ACC112 (cell line): ENCODE data around the gene GCKR.
"Not testable (repeated sequence)": the region's sequence is repeated elsewhere in the genome, so short reads cannot be mapped to it uniquely, and the experiment has no call there.

Source experiments
- H2AFZ ChIP-seq: fragments of 200-600 bp; sonication (generic); one replicate; pipeline ENCODE4 v1.6.0; 2017; ENCODE audit warnings: antibody characterized with exemption, low read length; ENCODE audit not compliant: unreplicated experiment
- H3K27ac ChIP-seq: fragments of 200-600 bp; sonication (generic); 2 replicates; pipeline ENCODE4 v1.5.1; 2014; ENCODE audit warnings: low read depth, mild to moderate bottlenecking, antibody characterized with exemption, low read length, moderate library complexity
- H3K27me3 ChIP-seq: fragments of 200-600 bp; sonication (generic); 2 replicates; pipeline ENCODE4 v1.6.1; 2014; ENCODE audit warnings: mild to moderate bottlenecking, antibody characterized with exemption, low read length, moderate library complexity, mixed read lengths; ENCODE audit not compliant: insufficient read depth
- H3K36me3 ChIP-seq: fragments of 200-600 bp; sonication (generic); 2 replicates; pipeline ENCODE4 v1.6.1; 2016; ENCODE audit warnings: mild to moderate bottlenecking, antibody characterized with exemption, low read length, moderate library complexity, mixed read lengths; ENCODE audit not compliant: insufficient read depth
- H3K4me1 ChIP-seq: fragments of 200-600 bp; sonication (generic); one replicate; pipeline ENCODE4 v1.6.1; 2016; ENCODE audit warnings: low read length, mixed read lengths; ENCODE audit not compliant: insufficient read depth, unreplicated experiment, control insufficient read depth
- H3K4me3 ChIP-seq: fragments of 200-600 bp; sonication (generic); 2 replicates; pipeline ENCODE4 v1.5.1; 2014; ENCODE audit warnings: mild to moderate bottlenecking, low read depth, low read length
- H3K79me2 ChIP-seq: fragments of 200-600 bp; sonication (generic); one replicate; pipeline ENCODE4 v1.6.0; 2016; ENCODE audit warnings: low read length; ENCODE audit not compliant: control insufficient read depth, unreplicated experiment, insufficient read depth

GCKR gene

DNA sequence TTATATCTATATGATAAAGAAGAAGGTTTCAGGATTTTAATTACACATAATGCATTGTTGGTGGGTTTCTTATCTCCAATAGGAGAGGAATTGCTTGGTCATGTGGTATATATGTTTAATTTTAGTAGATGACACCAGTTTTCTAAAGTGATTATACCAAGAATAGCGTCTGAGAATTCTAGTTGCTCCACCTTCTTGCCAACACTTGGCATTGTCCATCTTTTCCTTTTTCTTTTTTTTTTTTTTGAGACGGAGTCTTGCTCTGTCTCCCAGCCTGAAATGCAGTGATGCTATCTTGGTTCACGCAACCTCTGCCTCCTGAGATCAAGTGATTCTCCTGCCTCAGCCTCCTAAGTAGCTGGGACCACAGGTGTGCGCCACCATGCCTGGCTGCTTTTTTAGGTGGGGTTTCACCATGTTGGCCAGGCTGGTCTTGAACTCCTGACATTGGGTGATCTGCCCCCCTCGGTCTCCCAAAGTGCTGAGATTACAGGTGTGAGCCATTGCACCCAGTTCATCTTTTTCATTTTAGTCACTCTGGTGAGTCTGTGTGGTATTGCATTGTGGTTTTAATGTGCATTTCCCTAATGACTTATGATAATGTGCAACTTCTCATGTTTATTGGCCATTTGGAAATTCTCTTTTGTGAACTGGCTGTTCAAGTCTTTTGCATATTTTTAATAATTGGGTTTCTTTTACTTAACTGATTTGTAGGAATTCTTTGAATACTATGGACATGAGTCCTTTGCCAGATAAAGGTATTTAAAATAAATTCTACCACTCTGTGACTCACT, 48.9 kb downstream of the GCKR start:
- Histone ChIP-seq H3K4me3 (no peak overlapping the region), H3K4me1 (peaks cover 2% of the 10 kb centered on the region), H3K79me2 (no peaks in the 10 kb centered on the region)

DNA sequence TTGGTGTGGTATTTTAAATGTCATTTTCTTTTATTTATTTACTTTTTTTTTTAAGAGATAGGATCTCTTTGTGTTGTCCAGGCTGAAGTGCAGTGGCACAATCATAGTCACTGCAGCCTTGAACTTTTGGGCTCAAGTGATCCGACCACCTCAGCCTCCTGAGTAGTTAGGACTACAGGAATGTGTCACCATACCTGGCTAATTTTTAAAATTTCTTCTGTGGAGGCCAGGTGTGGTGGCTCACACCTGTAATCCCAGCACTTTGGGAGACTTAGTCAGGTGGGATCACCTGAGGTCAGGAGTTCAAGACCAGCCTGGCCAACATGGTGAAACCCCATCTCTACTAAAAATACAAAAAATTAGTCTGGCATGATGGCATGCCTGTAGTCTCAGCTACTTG, 52.7 kb downstream of the GCKR start:
- Histone ChIP-seq H3K27ac (no peak overlapping the region), H3K36me3 (no peaks in the 10 kb centered on the region), H3K79me2 (no peaks in the 10 kb centered on the region), H2AFZ (no peak overlapping the region), H3K4me1 (peaks cover 7% of the 10 kb centered on the region), H3K27me3 (peaks cover 3% of the 10 kb centered on the region; the same call in 1 of the 2 replicates), H3K4me3 (no peak overlapping the region)

More for the DNA sequence above, 48.9 kb downstream of the GCKR start:
- no peak overlapping the region for H3K27ac ChIP-seq
- H2AFZ ChIP-seq, result no peak overlapping the region
- H3K27me3 ChIP-seq, result no peaks in the 10 kb centered on the region
- H3K36me3 ChIP-seq, result no peaks in the 10 kb centered on the region

DNA sequence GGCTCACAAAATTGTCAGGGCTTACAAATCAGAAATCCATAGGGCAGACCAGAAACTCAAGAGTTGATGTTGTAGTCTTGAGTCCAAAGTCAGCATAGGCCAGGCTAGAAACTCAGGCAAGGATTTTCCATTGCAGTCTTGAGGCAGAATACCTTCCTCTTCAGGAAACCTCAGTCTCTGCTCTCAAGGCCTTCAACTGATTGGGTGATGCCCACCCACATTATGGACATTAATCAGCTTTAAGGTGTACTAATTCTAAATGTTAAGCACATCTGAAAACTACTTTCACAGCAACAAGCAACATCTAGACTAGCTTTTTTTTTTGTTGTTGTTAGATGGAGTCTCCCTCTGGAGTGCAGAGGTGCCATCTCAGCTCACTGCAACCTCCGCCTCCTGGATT, 54.9 kb downstream of the GCKR start:
- Histone ChIP-seq H3K27ac (no peak overlapping the region), H3K79me2 (no peaks in the 10 kb centered on the region), H3K4me1 (peaks cover 7% of the 10 kb centered on the region), H3K27me3 (peaks cover 4% of the 10 kb centered on the region; the same call in 1 of the 2 replicates), H2AFZ (no peak overlapping the region), H3K36me3 (no peaks in the 10 kb centered on the region), H3K4me3 (no peak overlapping the region)

DNA sequence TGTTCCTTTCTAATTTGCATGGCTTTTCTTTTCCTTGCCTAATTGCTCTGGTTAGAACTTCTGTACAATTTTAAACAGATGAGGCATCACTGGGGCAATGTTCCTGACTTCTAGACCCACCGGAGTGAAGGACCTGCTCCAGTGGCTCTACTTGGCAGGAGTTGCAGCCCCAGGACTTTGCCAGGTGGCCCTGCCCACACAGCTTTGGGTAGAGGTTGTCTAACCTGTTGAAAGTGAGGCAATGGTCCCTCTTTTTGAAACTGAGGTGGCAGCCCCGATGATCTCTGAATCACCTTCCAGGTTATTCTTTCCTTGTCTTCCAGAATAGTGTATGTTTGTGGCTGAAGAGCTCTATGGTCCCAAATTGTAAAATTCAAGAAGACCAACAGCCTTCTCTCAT, 56.3 kb downstream of the GCKR start:
- H3K4me3 ChIP-seq, result no peak overlapping the region
- H3K4me1 ChIP-seq, result peaks cover 7% of the 10 kb centered on the region
- no peaks in the 10 kb centered on the region for H3K36me3 ChIP-seq
- no peak overlapping the region for H3K27ac ChIP-seq
- H3K79me2 ChIP-seq, result no peaks in the 10 kb centered on the region
- peaks cover 4% of the 10 kb centered on the region; the same call in 1 of the 2 replicates for H3K27me3 ChIP-seq
- no peak overlapping the region for H2AFZ ChIP-seq

DNA sequence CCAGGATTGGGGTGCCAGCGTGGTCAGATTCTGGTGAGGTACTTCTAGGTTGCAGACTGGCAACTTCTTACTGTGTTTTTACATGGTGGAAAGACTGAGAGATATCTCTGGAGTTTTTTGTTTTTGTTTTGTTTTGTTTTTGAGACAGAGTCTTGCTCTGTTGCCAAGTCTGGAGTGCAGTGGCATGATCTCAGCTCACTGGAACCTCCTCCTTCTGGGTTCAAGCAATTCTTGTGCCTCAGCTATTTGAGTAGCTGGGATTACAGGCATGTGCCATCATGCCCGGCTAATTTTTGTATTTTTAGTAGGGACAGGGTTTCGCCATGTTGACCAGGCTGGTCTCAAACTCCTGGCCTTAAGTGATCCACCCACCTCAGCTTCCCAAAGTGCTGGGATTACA, 57.8 kb downstream of the GCKR start:
- H3K79me2 ChIP-seq, H3K4me3 ChIP-seq, H3K4me1 ChIP-seq, H3K27ac ChIP-seq, H3K36me3 ChIP-seq, H3K27me3 ChIP-seq: not testable (repeated sequence)
- peak overlapping the region; percentile 25 for H2AFZ ChIP-seq

- Histone ChIP-seq H3K36me3 (no peaks in the 10 kb centered on the region), H3K79me2 (no peaks in the 10 kb centered on the region), H3K4me3 (no peak overlapping the region), H3K4me1 (peaks cover 1% of the 10 kb centered on the region), H3K27ac (no peak overlapping the region), H3K27me3 (peaks cover under 1% of the 10 kb centered on the region; the same call in 1 of the 2 replicates), H2AFZ (peak overlapping the region; percentile 32)
Measured at GRCh38 chr2:27559228-27559627, 62.6 kb downstream of the GCKR start.

- no peak overlapping the region for H3K27ac ChIP-seq
- no peaks in the 10 kb centered on the region for H3K79me2 ChIP-seq
- peaks cover 7% of the 10 kb centered on the region for H3K4me1 ChIP-seq
- H2AFZ ChIP-seq, result no peak overlapping the region
- H3K27me3 ChIP-seq, result no peaks in the 10 kb centered on the region
- no peaks in the 10 kb centered on the region for H3K36me3 ChIP-seq
- no peak overlapping the region for H3K4me3 ChIP-seq
Measured at GRCh38 chr2:27561060-27561459, 64.4 kb downstream of the GCKR start.

DNA sequence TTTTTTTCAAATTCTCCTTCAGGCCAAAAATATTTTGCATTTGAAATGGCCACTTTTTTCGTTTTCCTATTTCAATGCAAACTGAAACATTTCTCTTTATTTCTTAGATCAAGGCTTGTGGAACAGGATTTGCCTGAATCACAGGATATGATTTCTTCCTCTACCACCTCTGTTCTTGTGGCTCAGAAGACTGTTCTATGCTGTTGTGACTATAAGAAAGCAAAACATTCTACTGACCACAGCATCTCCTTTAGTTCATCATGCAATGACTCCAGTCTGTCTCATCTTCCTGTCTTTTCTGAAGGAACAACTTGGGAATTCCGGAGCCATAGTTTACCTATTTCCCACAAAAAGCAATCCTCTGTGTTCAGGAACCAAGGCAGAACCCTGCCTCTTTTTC, 70.0 kb downstream of the GCKR start:
- H3K4me1 ChIP-seq, result peaks cover 21% of the 10 kb centered on the region
- H3K36me3 ChIP-seq, result peaks cover 3% of the 10 kb centered on the region; the same call in 1 of the 2 replicates
- H3K27me3 ChIP-seq, result no peaks in the 10 kb centered on the region
- H3K79me2 ChIP-seq, result no peaks in the 10 kb centered on the region
- peak overlapping the region; percentile 4; the same call in 1 of the 2 replicates for H3K4me3 ChIP-seq
- H2AFZ ChIP-seq, result no peak overlapping the region
- peak overlapping the region; percentile 87 for H3K27ac ChIP-seq

DNA sequence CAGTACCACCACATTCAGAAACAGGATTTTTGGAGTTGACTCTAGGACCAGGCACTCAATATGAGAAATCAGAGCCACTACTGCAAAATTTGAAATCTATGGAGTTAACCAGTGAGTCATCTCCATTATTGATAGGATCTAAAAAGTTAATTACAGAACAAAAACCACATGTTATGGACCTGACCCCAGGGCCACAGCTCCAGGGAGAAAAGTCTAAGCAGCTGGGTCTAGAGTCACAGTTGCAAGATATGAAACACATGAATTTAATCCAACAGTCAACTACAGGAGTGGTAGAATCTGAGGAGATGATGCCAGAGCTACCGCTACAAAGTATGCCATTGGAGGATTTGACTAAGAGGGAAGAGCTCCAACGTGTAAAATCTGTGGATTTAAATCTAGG, 72.8 kb downstream of the GCKR start:
- Histone ChIP-seq H3K36me3 (peaks cover 3% of the 10 kb centered on the region; the same call in 1 of the 2 replicates), H3K4me3 (no peak overlapping the region), H3K79me2 (no peaks in the 10 kb centered on the region), H2AFZ (no peak overlapping the region), H3K4me1 (peaks cover 21% of the 10 kb centered on the region), H3K27ac (no peak overlapping the region), H3K27me3 (no peaks in the 10 kb centered on the region)

- no peak overlapping the region for H2AFZ ChIP-seq
- H3K36me3 ChIP-seq, result peaks cover 3% of the 10 kb centered on the region; the same call in 1 of the 2 replicates
- H3K27ac ChIP-seq, result no peak overlapping the region
- peaks cover 13% of the 10 kb centered on the region for H3K4me1 ChIP-seq
- H3K79me2 ChIP-seq, result no peaks in the 10 kb centered on the region
- H3K4me3 ChIP-seq, result no peak overlapping the region
- H3K27me3 ChIP-seq, result no peaks in the 10 kb centered on the region
Measured at GRCh38 chr2:27571197-27571596, 74.6 kb downstream of the GCKR start.

DNA sequence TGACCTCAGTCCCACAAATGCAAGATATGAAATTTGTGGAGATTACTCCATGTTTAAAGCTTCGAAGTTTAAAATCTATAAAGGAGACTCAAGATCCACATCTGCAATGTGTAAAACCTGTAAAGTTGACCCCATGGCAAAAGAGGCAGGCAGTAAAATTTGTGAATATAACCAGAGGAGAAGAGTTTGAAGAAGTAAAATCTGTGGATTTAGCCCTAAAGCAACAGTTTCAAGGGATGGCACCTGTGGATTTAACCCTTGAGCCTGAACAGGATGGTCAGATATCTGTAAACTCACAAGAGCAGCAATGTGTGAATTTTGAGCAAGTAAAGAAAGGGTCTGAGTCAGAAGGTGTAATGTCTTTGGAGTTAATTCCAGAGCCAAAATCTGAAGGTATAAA, 75.0 kb downstream of the GCKR start:
- no peak overlapping the region for H3K4me3 ChIP-seq
- no peaks in the 10 kb centered on the region for H3K27me3 ChIP-seq
- no peak overlapping the region for H3K27ac ChIP-seq
- no peak overlapping the region for H2AFZ ChIP-seq
- H3K4me1 ChIP-seq, result peaks cover 8% of the 10 kb centered on the region
- peaks cover 3% of the 10 kb centered on the region; the same call in 1 of the 2 replicates for H3K36me3 ChIP-seq
- H3K79me2 ChIP-seq, result no peaks in the 10 kb centered on the region
